CD4-positive, alpha-beta T cell (primary cell): ENCODE results near the gene SETD3. TPM values are rescaled to one million over a fixed set of nuclear protein-coding genes. Genes with fewer than 3 reads are reported as not detected.

Source experiments
- ATAC-seq: fragments of 200-7000 bp; cut with Tn5 transposase; one replicate; pipeline ENCODE4 v1.10.0; 2022; ENCODE audit warnings: mild to moderate bottlenecking; ENCODE audit not compliant: poor library complexity
- CTCF ChIA-PET: fragments of 350-600 bp; sonication (Branson Sonifier 250); formaldehyde crosslinking; loops from one replicate; lab custom pipeline; 2021; ENCODE audit warnings: antibody characterized with exemption, inconsistent platforms; lab: Charles Lee
- POLR2A ChIA-PET: fragments of 350-600 bp; sonication (Branson Sonifier 250); formaldehyde crosslinking; loops from one replicate; lab custom pipeline; 2021; ENCODE audit warnings: antibody characterized with exemption, inconsistent platforms; lab: Charles Lee
- DNase-seq, 14 experiments: peaks; one replicate each; pipeline ENCODE4 v3.0.0-alpha.2; 2013 to 2020; ENCODE audit warnings: mixed read lengths in 2 of 14
- H3K27ac ChIP-seq, 2 donors: one replicate each; pipeline versions ENCODE4 v1.5.1 to v1.7.0; 2013; ENCODE audit warnings: low read length in 2 of 2, low read depth in 1 of 2, mild to moderate bottlenecking in 1 of 2
- H3K27me3 ChIP-seq, 2 experiments: 1 replicate in 1 of 2; 2 replicates in 1 of 2; pipeline versions ENCODE4 v1.6.1 to v1.7.0; 2013; ENCODE audit warnings: low read length in 2 of 2, control low read depth in 1 of 2, mild to moderate bottlenecking in 1 of 2, moderate library complexity in 1 of 2; ENCODE audit not compliant: insufficient read depth in 2 of 2, control insufficient read depth in 1 of 2
- H3K36me3 ChIP-seq: one replicate; pipeline ENCODE4 v1.6.1; 2013; ENCODE audit warnings: low read length, control low read depth; ENCODE audit not compliant: insufficient read depth
- H3K4me1 ChIP-seq: one replicate; pipeline ENCODE4 v1.6.1; 2013; ENCODE audit warnings: low read length, control low read depth; ENCODE audit not compliant: insufficient read depth
- H3K4me3 ChIP-seq: one replicate; pipeline ENCODE4 v1.5.1; 2013; ENCODE audit warnings: mild to moderate bottlenecking, low read length, moderate library complexity
- H3K9me3 ChIP-seq, 2 experiments: 1 replicate in 1 of 2; 2 replicates in 1 of 2; pipeline versions ENCODE4 v1.6.1 to v1.7.0; 2013; ENCODE audit warnings: low read length in 2 of 2, mild to moderate bottlenecking in 2 of 2, control low read depth in 1 of 2, moderate library complexity in 1 of 2; ENCODE audit not compliant: control insufficient read depth in 1 of 2, insufficient read depth in 1 of 2
- H3K27ac Mint-ChIP-seq: one replicate; pipeline ENCODE4 v1.8.0; 2020; ENCODE audit warnings: mixed read lengths
- H3K27me3 Mint-ChIP-seq: one replicate; pipeline ENCODE4 v1.8.0; 2021; ENCODE audit warnings: mixed read lengths
- H3K36me3 Mint-ChIP-seq: one replicate; pipeline ENCODE4 v1.8.0; 2021; ENCODE audit warnings: low read depth, mixed read lengths
- H3K4me1 Mint-ChIP-seq: one replicate; pipeline ENCODE4 v1.8.0; 2021; ENCODE audit warnings: low read depth, mixed read lengths
- H3K4me3 Mint-ChIP-seq: one replicate; pipeline ENCODE4 v1.8.0; 2020; ENCODE audit warnings: mild to moderate bottlenecking, mixed read lengths
- H3K9me3 Mint-ChIP-seq: one replicate; pipeline ENCODE4 v1.8.0; 2020; ENCODE audit warnings: mixed read lengths
- CTCF ChIP-seq: fragments of 200-600 bp; IDR thresholded peaks from one replicate; pipeline ENCODE4 v1.8.0; 2022; ENCODE audit warnings: antibody characterized with exemption, mild to moderate bottlenecking
- intact Hi-C, 2 experiments: fragments of 100-400 bp; cut with DNase I in 1 of 2; cut with micrococcal nuclease in 1 of 2; formaldehyde crosslinking; loops; one replicate each; pipeline versions ENCODE4 v1.15.1 to v1.9.0; 2023 to 2025; cut with DNase I, micrococcal nuclease
- total RNA-seq, 174 experiments: library from RNA in 2 of 174; stranded (reverse) in 2 of 174; gene quantifications; one replicate each; pipeline ENCODE4 v1.2.3 and lab custom pipeline; 2021 to 2026

SETD3 gene
- total RNA-seq, 2 experiments from 2014 or later = 46.1 to 51.4 TPM

- ChIA-PET POLR2A (no interaction called here), CTCF (interaction anchor here (1.0 kb wide), 1 partner anchor 73 kb away, joined by 3 read pairs; no protein-coding TSS in a partner anchor)
- no peak for ATAC-seq
- peaks cover 9% of the 10 kb centered on the region for H3K4me1 ChIP-seq
- no peaks in the 10 kb centered on the region for H3K9me3 Mint-ChIP-seq
- H3K27ac Mint-ChIP-seq = no peak overlapping the region
- no peak overlapping the region for H3K4me3 Mint-ChIP-seq
- no peaks in the 10 kb centered on the region for H3K27me3 Mint-ChIP-seq
- peaks cover 45% of the 10 kb centered on the region for H3K4me1 Mint-ChIP-seq
- no peaks in the 10 kb centered on the region for H3K9me3 ChIP-seq
- no peaks in the 10 kb centered on the region for H3K27me3 ChIP-seq
- intact Hi-C loops = no loop called here
- no peak overlapping the region for H3K4me3 ChIP-seq
- H3K36me3 ChIP-seq = peaks cover 51% of the 10 kb centered on the region
- no peak for DNase-seq
- no peak overlapping the region for H3K27ac ChIP-seq
- peaks cover 72% of the 10 kb centered on the region for H3K36me3 Mint-ChIP-seq
- no peak for TF ChIP-seq CTCF
Measured at GRCh38 chr14:99465288-99465687, 15.4 kb downstream of the SETD3 start.

- no peak overlapping the region for H3K27ac Mint-ChIP-seq
- H3K9me3 Mint-ChIP-seq = no peaks in the 10 kb centered on the region
- Histone ChIP-seq H3K4me1 (peaks cover 9% of the 10 kb centered on the region), H3K9me3 (no peaks in the 10 kb centered on the region), H3K36me3 (peaks cover 63% of the 10 kb centered on the region), H3K4me3 (no peak overlapping the region), H3K27ac (no peak overlapping the region), H3K27me3 (no peaks in the 10 kb centered on the region)
- peaks cover 85% of the 10 kb centered on the region for H3K36me3 Mint-ChIP-seq
- ChIA-PET CTCF (no interaction called here), POLR2A (no interaction called here)
- intact Hi-C loops = no loop called here
- H3K4me3 Mint-ChIP-seq = no peak overlapping the region
- H3K27me3 Mint-ChIP-seq = no peaks in the 10 kb centered on the region
- no peak for TF ChIP-seq CTCF
- no peak for DNase-seq
- peaks cover 33% of the 10 kb centered on the region for H3K4me1 Mint-ChIP-seq
- no peak for ATAC-seq
Measured at GRCh38 chr14:99463974-99464373, 16.7 kb downstream of the SETD3 start.

GRCh38 chr14:99462210-99462609 lies 18.4 kb downstream of the SETD3 start:
- CTCF ChIA-PET = interaction anchor here (0.6 to 1.3 kb wide), 2 partner anchors 15 to 949 kb away, joined by 3 to 4 read pairs; no protein-coding TSS in a partner anchor

More at GRCh38 chr14:99462210-99462609, 18.4 kb downstream of the SETD3 start:
- intact Hi-C loops = no loop called here
- H3K27me3 ChIP-seq = no peaks in the 10 kb centered on the region
- H3K4me3 ChIP-seq = no peak overlapping the region
- Mint-ChIP-seq H3K27ac (no peak overlapping the region), H3K27me3 (no peaks in the 10 kb centered on the region), H3K4me3 (no peak overlapping the region), H3K36me3 (peaks cover 91% of the 10 kb centered on the region), H3K9me3 (no peaks in the 10 kb centered on the region), H3K4me1 (peaks cover 17% of the 10 kb centered on the region)
- POLR2A ChIA-PET = interaction anchor here (1.1 kb wide), 1 partner anchor 19 kb away, joined by 3 read pairs; the partner anchor contains the start of genes CCNK and SETD3
- no peaks in the 10 kb centered on the region for H3K4me1 ChIP-seq
- DNase-seq (no peak), ATAC-seq (no peak)
- TF ChIP-seq CTCF = no peak
- H3K9me3 ChIP-seq = no peaks in the 10 kb centered on the region
- H3K36me3 ChIP-seq = peaks cover 77% of the 10 kb centered on the region
- H3K27ac ChIP-seq = no peak overlapping the region
